ENCODE results near the gene PSMB7.

The PSMB7 gene

DNA sequence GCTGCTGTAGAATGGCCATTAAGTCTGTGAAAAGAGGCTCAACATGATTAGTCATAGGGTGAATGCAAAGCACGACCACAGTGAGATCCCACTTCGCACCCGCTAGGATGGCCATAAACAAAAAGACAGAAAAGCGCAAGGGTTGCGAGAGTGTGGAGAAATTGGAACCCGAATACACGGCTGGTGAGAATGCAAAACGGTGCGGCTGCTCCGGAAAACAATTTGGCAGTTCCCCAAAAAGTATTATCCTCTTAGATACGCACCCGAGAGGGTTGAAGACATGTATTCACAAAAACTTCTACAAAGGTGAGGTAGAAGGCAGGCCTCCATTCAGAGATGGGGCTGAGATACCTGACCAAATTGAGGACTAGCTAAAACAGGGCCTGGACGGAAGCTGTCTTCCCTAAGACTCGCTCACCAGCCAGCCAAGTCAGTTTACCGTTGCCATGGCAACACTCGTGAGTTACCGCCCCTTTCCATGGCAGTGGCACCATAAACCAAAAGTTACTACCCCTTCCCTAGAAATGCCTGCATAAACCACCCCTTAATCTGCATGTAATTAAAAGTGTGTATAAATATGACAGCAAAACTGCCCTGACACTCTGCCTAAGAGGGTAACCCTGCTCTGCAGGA, 726 bp upstream of the PSMB7 start:
- H3K27me3 ChIP-seq (ENCODE audit: insufficient read depth, low read length): no peaks in the 10 kb centered on the region
- H3K4ac ChIP-seq (ENCODE audit: low read depth, low read length): no peak overlapping the region
- no peak overlapping the region for H3K23ac ChIP-seq (ENCODE audit: low read length)
- no CpG with 5 or more reads among the region's 17 CpGs for WGBS (ENCODE audit: extremely low coverage, insufficient coverage, insufficient read length)
- DNase-seq: no peak
- no peak overlapping the region for H3K14ac ChIP-seq (ENCODE audit: low read length)
- no peak overlapping the region for H3K4me3 ChIP-seq (ENCODE audit: low read depth, low read length)
- no peak overlapping the region for H4K12ac ChIP-seq (ENCODE audit: low read depth, low read length)
- peak overlapping the region; percentile 8 for H2AFZ ChIP-seq (ENCODE audit: insufficient read depth, low read length, poor library complexity)
- H3K79me1 ChIP-seq (ENCODE audit: low read length): peaks cover 6% of the 10 kb centered on the region
- no peak overlapping the region for H3K27ac ChIP-seq (ENCODE audit: low read depth, low read length)
- no peak overlapping the region for H2BK120ac ChIP-seq (ENCODE audit: insufficient read depth, low read length, poor library complexity)
- no peaks in the 10 kb centered on the region for H3K4me1 ChIP-seq (ENCODE audit: control insufficient read depth in 1 of 2, insufficient read depth in 2 of 2, low read length in 2 of 2)
- peaks cover 2% of the 10 kb centered on the region for H3K9me3 ChIP-seq (ENCODE audit: insufficient read depth, low read depth, low read length)
- no peak overlapping the region for H3K9ac ChIP-seq (ENCODE audit: low read length)
- no peak overlapping the region for H3K18ac ChIP-seq (ENCODE audit: low read length)
- H2AK5ac ChIP-seq (ENCODE audit: low read length): no peak overlapping the region
- H3K4me2 ChIP-seq (ENCODE audit: low read length): no peak overlapping the region
- H3K79me2 ChIP-seq (ENCODE audit: control insufficient read depth, insufficient read depth, low read length, poor library complexity): peaks cover 6% of the 10 kb centered on the region
- no peak overlapping the region for H2BK5ac ChIP-seq (ENCODE audit: low read depth, low read length, poor library complexity)
- H3K36me3 ChIP-seq (ENCODE audit: control insufficient read depth in 1 of 2, insufficient read depth in 2 of 2, low read length in 2 of 2): peaks cover 5 to 10% of the 10 kb centered on the region in 2 experiments
- no peak overlapping the region for H2BK12ac ChIP-seq (ENCODE audit: low read length)
- H4K8ac ChIP-seq (ENCODE audit: low read depth, low read length): peak overlapping the region; percentile 2
- H4K91ac ChIP-seq (ENCODE audit: low read depth, low read length): no peak overlapping the region

DNA sequence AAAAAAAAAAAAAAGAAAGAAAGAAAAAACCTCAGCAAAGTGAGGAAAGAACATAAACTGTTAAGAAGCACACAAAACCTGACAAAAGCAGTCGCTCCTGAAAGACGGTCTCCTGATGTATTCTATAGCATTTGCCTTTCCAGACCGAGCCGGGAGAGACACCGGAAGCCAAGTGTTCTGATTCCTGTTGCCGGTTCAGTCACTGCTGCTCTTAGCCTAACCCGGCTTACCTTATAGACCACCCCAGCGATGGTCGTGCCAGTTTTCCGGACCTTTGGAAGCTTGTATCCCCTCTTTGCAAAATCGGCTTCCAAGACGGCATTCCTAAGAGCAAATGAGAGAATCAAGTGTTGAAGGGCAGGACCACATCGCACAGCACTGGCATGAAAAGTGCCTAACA, 630 bp downstream of the PSMB7 start:
- H3K36me3 ChIP-seq (ENCODE audit: control insufficient read depth in 1 of 2, insufficient read depth in 2 of 2, low read length in 2 of 2): peaks cover 8 to 15% of the 10 kb centered on the region in 2 experiments
- H3K27ac ChIP-seq (ENCODE audit: low read depth, low read length): peak overlapping the region; percentile 75
- peak overlapping the region; percentile 78 for H3K4me2 ChIP-seq (ENCODE audit: low read length)
- no peaks in the 10 kb centered on the region for H3K27me3 ChIP-seq (ENCODE audit: insufficient read depth, low read length)
- peaks cover 2% of the 10 kb centered on the region for H3K9me3 ChIP-seq (ENCODE audit: insufficient read depth, low read depth, low read length)
- no peak overlapping the region for H2BK12ac ChIP-seq (ENCODE audit: low read length)
- WGBS (ENCODE audit: extremely low coverage, insufficient coverage, insufficient read length): no CpG with 5 or more reads among the region's 13 CpGs
- H3K9ac ChIP-seq (ENCODE audit: low read length): peak overlapping the region; percentile 94
- H3K79me2 ChIP-seq (ENCODE audit: control insufficient read depth, insufficient read depth, low read length, poor library complexity): peaks cover 6% of the 10 kb centered on the region
- peak overlapping the region; percentile 95 for H3K4me3 ChIP-seq (ENCODE audit: low read depth, low read length)
- H3K4ac ChIP-seq (ENCODE audit: low read depth, low read length): peak overlapping the region; percentile 84
- no peaks in the 10 kb centered on the region for H3K4me1 ChIP-seq (ENCODE audit: control insufficient read depth in 1 of 2, insufficient read depth in 2 of 2, low read length in 2 of 2)
- H3K79me1 ChIP-seq (ENCODE audit: low read length): peaks cover 6% of the 10 kb centered on the region
- H2AK5ac ChIP-seq (ENCODE audit: low read length): peak overlapping the region; percentile 98
- peak overlapping the region; percentile 99 for H4K8ac ChIP-seq (ENCODE audit: low read depth, low read length)
- H3K18ac ChIP-seq (ENCODE audit: low read length): peak overlapping the region; percentile 76
- H2BK120ac ChIP-seq (ENCODE audit: insufficient read depth, low read length, poor library complexity): peak overlapping the region; percentile 74
- H4K91ac ChIP-seq (ENCODE audit: low read depth, low read length): peak overlapping the region; percentile 84
- peak overlapping the region; percentile 90 for H3K14ac ChIP-seq (ENCODE audit: low read length)
- H2AFZ ChIP-seq (ENCODE audit: insufficient read depth, low read length, poor library complexity): peak overlapping the region; percentile 94
- peak in 1 of 2 donors; percentile 7 for DNase-seq
- peak overlapping the region; percentile 80 for H2BK5ac ChIP-seq (ENCODE audit: low read depth, low read length, poor library complexity)
- no peak overlapping the region for H3K23ac ChIP-seq (ENCODE audit: low read length)
- H4K12ac ChIP-seq (ENCODE audit: low read depth, low read length): peak overlapping the region; percentile 96

DNA sequence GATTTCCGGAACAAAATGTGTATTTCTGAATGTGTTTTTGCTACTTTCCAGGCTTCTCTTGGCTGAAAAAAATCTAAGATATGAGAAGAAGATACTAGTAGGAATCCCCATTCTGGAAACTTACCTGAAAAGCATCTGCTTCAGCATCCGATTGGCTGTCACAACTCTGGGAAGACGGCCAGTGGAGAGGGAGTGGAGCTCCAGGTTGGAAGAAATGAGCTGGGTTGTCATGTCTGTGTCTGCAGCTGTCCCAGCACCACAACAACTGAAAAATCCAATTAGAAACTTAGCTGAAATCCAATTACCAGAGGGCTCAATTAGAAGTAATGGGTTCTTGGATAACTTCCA, 3.0 kb downstream of the PSMB7 start:
- no peak overlapping the region for H3K23ac ChIP-seq (ENCODE audit: low read length)
- H3K79me2 ChIP-seq (ENCODE audit: control insufficient read depth, insufficient read depth, low read length, poor library complexity): peaks cover 6% of the 10 kb centered on the region
- H2AK5ac ChIP-seq (ENCODE audit: low read length): no peak overlapping the region
- DNase-seq: no peak
- H4K12ac ChIP-seq (ENCODE audit: low read depth, low read length): no peak overlapping the region
- no peak overlapping the region for H3K4ac ChIP-seq (ENCODE audit: low read depth, low read length)
- no peak overlapping the region for H4K91ac ChIP-seq (ENCODE audit: low read depth, low read length)
- H2BK12ac ChIP-seq (ENCODE audit: low read length): no peak overlapping the region
- H3K4me1 ChIP-seq (ENCODE audit: control insufficient read depth in 1 of 2, insufficient read depth in 2 of 2, low read length in 2 of 2): no peaks in the 10 kb centered on the region
- no peak overlapping the region for H3K18ac ChIP-seq (ENCODE audit: low read length)
- peaks cover 10 to 21% of the 10 kb centered on the region in 2 experiments for H3K36me3 ChIP-seq (ENCODE audit: control insufficient read depth in 1 of 2, insufficient read depth in 2 of 2, low read length in 2 of 2)
- no CpG with 5 or more reads among the region's 3 CpGs for WGBS (ENCODE audit: extremely low coverage, insufficient coverage, insufficient read length)
- no peak overlapping the region for H2BK5ac ChIP-seq (ENCODE audit: low read depth, low read length, poor library complexity)
- no peak overlapping the region for H2AFZ ChIP-seq (ENCODE audit: insufficient read depth, low read length, poor library complexity)
- H3K9me3 ChIP-seq (ENCODE audit: insufficient read depth, low read depth, low read length): peaks cover 2% of the 10 kb centered on the region
- H3K27me3 ChIP-seq (ENCODE audit: insufficient read depth, low read length): no peaks in the 10 kb centered on the region
- peaks cover 6% of the 10 kb centered on the region for H3K79me1 ChIP-seq (ENCODE audit: low read length)
- no peak overlapping the region for H3K4me2 ChIP-seq (ENCODE audit: low read length)
- no peak overlapping the region for H3K9ac ChIP-seq (ENCODE audit: low read length)
- H3K14ac ChIP-seq (ENCODE audit: low read length): no peak overlapping the region
- H4K8ac ChIP-seq (ENCODE audit: low read depth, low read length): no peak overlapping the region
- H2BK120ac ChIP-seq (ENCODE audit: insufficient read depth, low read length, poor library complexity): no peak overlapping the region
- no peak overlapping the region for H3K27ac ChIP-seq (ENCODE audit: low read depth, low read length)
- H3K4me3 ChIP-seq (ENCODE audit: low read depth, low read length): no peak overlapping the region

DNA sequence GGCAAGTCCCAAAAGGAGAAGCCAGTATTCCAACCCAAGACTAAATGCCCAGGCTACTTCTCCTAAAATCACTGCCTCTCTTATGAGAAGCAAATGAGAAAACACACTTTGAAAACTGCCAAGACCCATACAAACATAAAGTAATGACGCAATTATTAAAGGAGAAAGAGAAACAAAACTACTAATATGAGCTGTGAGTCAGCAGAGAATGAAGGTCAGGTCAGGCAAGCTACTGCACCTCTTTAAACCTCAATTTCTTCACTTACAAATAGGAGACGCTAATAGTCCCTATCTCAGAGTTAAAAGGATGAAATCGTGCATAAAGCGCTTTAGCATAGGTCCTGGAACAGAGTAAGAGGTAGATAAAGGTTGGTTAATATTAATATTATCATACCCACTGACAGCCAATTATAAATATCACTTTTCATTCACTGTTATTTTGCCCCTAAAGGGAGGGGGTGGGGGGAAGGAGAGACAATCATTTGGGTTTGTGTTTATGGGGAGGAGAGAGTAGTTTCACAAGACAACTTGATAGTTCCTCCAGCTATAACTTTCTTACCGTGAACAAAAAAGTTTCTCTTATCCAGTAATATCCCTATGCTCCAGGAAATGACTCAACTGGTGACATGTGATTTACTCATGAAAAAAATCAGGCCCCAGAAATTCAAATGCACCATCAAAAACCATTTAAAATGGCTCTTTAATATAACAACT, 3.6 kb downstream of the PSMB7 start:
- DNase-seq: no peak
- Histone ChIP-seq H3K18ac (ENCODE audit: low read length) (no peak overlapping the region), H3K9me3 (ENCODE audit: insufficient read depth, low read depth, low read length) (peaks cover 2% of the 10 kb centered on the region), H3K27me3 (ENCODE audit: insufficient read depth, low read length) (no peaks in the 10 kb centered on the region), H3K79me2 (ENCODE audit: control insufficient read depth, insufficient read depth, low read length, poor library complexity) (peaks cover 6% of the 10 kb centered on the region), H2BK120ac (ENCODE audit: insufficient read depth, low read length, poor library complexity) (no peak overlapping the region), H2BK5ac (ENCODE audit: low read depth, low read length, poor library complexity) (no peak overlapping the region), H4K8ac (ENCODE audit: low read depth, low read length) (no peak overlapping the region), H3K4ac (ENCODE audit: low read depth, low read length) (no peak overlapping the region), H3K9ac (ENCODE audit: low read length) (no peak overlapping the region), H3K23ac (ENCODE audit: low read length) (no peak overlapping the region), H4K91ac (ENCODE audit: low read depth, low read length) (no peak overlapping the region), H2BK12ac (ENCODE audit: low read length) (no peak overlapping the region), H2AK5ac (ENCODE audit: low read length) (no peak overlapping the region), H3K36me3 (ENCODE audit: control insufficient read depth in 1 of 2, insufficient read depth in 2 of 2, low read length in 2 of 2) (peaks cover 11 to 22% of the 10 kb centered on the region in 2 experiments), H3K79me1 (ENCODE audit: low read length) (peaks cover 6% of the 10 kb centered on the region), H4K12ac (ENCODE audit: low read depth, low read length) (no peak overlapping the region), H3K4me1 (ENCODE audit: control insufficient read depth in 1 of 2, insufficient read depth in 2 of 2, low read length in 2 of 2) (no peaks in the 10 kb centered on the region), H3K4me2 (ENCODE audit: low read length) (no peak overlapping the region), H3K14ac (ENCODE audit: low read length) (no peak overlapping the region), H3K27ac (ENCODE audit: low read depth, low read length) (no peak overlapping the region), H2AFZ (ENCODE audit: insufficient read depth, low read length, poor library complexity) (no peak overlapping the region), H3K4me3 (ENCODE audit: low read depth, low read length) (no peak overlapping the region)
- no CpG with 5 or more reads among the region's 5 CpGs for WGBS (ENCODE audit: extremely low coverage, insufficient coverage, insufficient read length)
